GM18517 (cell line): ENCODE data around the gene YIF1A.
"Not testable (repeated sequence)": the region's sequence is repeated elsewhere in the genome, so short reads cannot be mapped to it uniquely, and the experiment has no call there.

Experiments used
- ATAC-seq: cut with Tn5 transposase; IDR thresholded peaks from one replicate; pipeline ENCODE4 v1.9.1; 2021; ENCODE audit warnings: mild to moderate bottlenecking, moderate library complexity; ENCODE audit not compliant: unreplicated experiment

The YIF1A gene

GRCh38 chr11:66272596-66272995 is 16.3 kb downstream of the YIF1A start:
- ATAC-seq, result no peak

GRCh38 chr11:66271816-66272215 is 17.1 kb downstream of the YIF1A start:
- no peak for ATAC-seq

- ATAC-seq, result no peak
Observed at GRCh38 chr11:66268952-66269905, 19.7 kb downstream of the YIF1A start.

DNA sequence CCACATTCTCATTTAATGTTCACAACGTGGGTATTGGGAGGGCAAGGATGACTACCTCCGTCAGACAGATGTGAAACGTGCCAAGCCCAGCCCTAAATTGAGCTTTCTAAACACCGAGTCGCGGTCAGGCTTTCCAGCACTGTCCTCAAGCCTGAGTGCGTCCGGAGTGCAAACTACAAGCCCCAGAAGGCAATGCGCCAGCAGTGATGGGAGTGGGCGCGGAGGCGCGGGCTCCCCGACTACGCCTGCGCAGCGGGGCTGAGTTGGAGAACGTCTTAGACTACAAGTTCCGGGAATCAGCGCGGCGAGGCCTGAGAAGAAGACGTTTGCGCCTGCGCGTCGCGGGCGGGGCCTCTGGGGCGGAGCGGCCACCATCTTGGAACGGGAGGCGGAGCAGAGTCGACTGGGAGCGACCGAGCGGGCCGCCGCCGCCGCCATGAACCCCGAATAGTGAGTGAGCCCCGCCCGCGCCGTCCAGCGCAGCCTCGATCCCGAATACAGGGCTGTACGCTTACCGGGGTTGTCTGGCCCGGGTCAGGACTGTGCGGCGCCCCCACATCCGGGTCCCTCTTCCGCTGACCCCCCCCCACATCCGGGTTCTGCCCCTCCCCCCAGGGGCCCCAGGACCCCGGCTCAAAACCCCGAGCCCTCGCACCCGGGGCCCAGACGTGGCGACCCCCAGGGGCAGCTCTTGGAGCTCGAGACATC is 20.5 kb downstream of the YIF1A start, which contains the start of gene RAB1B:
Gene RAB1B, plus strand, starts transcription at position 396 of the 708 bp plus-strand sequence. Its CDS starts 41 bp downstream, at position 437.
- ATAC-seq, result peak; percentile 85

DNA sequence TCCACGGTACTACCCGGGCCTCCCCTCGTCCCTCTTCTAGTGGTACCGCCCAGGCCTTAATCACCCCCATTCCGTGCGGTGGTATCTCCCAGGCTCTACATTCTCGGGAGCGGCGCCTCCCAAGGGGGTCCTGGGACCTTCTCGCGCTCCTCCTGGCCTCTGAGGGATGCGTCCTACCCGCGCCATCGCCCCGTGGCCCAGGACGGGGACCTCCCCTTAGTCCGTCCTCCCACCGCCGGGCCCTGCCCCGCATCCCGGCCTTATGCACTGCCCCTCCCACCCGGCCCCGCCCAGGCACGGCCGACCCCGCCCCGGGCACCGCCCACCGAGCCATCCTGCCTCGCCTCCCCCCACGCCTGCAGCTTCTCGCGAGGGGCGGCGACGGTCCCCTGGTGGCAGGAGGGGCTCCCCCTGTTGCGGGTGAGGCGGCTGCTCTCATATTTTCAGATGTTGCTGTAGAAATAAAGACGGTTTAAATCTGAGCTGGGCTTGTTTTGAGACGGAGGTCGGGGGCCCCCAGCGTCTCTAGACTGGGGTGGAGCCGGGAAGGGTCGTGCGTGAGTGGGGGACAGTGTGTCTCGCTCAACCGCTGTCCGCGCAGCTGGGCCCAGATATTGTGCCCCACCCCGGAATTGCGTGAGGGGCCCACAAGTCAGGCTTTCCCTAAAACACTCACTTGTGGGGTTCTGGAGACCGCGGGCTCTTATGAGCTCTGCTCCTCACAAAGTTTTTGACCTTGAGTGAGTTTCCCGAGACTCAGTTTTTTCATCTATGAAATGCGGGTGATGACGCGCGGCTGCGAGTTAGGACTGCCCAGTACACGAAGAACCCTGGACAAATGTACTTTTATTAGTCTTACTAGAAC is 21.3 kb downstream of the YIF1A start:
- peak; percentile 34 for ATAC-seq

DNA sequence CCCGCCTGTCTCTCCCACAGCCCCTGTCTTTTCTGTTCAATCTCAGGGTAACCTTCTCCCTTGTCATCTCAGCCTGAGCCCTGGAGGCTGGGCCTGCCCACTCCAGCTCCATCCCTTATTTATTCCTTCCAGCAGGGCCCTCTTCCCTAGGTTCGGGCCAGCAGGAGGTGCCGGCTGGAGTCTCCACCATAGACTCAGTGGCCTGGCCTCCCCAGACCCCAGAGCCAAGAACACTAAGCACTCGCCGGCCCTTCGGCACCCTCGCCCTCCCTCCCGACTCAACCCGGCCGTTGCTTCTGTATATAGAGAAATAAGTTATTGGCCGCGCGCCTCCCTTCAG is 21.9 kb downstream of the YIF1A start:
- ATAC-seq, result no peak

- ATAC-seq, result no peak
Observed at GRCh38 chr11:66266378-66267038, 22.4 kb downstream of the YIF1A start.

DNA sequence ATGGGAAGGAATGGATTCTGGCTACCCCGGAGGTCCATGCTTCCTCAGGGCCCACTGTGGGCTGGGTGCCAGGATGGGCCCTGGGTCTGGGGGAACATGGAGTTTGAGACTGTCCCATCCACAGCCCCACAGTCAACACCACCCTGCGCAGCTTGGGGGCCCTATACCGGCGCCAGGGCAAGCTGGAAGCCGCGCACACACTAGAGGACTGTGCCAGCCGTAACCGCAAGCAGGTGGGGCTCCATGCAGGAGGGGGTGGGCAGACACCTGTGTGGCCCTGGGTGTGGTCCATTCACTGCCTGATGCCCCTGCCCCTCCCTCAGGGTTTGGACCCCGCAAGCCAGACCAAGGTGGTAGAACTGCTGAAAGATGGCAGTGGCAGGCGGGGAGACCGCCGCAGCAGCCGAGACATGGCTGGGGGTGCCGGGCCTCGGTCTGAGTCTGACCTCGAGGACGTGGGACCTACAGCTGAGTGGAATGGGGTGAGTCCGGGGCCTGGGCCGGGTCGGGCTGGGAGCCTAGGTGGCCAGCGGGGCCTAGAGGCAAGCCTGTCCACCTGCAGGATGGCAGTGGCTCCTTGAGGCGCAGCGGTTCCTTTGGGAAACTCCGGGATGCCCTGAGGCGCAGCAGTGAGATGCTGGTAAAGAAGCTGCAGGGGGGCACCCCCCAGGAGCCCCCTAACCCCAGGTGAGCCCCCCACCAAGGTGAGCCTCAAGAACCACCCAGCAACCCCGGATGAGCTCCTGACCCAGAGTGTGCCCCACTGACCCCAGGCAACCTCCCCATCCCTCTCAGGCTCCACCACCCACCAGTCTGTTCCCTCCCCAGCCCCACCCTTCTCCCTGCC is 23.2 kb downstream of the YIF1A start:
- no peak for ATAC-seq

DNA sequence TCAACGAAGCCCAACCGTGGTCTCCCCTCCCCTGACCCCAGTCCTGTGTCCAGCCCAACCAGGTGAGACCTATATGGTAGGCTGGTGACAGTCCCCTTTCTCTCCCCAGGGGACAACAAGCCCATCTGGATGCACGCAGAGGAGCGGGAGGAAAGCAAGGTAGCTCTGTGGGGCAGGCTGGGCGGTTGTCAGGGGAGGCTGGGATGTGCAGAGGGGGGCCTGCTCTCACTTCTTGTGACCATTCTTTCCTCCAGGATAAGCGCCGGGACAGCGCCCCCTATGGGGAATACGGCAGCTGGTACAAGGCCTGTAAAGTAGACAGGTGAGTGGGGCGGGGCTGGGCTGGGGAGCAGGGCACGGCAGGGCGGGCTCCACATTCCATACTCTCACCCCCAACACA is 24.0 kb downstream of the YIF1A start:
- ATAC-seq, result no peak

DNA sequence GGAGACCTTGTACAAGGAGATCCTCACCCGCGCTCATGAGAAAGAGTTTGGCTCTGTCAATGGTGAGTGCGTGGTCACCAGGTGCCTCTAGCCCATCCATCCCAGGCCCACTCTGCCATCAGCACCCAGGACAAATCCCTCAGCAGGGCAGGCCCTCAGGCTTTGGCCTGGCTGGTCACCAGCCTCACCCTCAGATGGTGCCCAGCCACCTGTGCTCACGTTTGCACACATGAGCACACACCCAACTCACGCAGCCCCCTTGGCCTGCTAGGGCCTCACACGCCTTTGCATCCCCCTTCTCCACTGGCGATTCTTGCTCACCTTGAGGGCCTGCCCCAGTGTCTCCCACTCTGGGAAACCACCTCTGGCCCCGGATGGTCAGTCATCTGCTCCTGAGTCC is 24.6 kb downstream of the YIF1A start:
- ATAC-seq, result no peak

- no peak for ATAC-seq
Observed at GRCh38 chr11:66263785-66264184, 25.2 kb downstream of the YIF1A start.

DNA sequence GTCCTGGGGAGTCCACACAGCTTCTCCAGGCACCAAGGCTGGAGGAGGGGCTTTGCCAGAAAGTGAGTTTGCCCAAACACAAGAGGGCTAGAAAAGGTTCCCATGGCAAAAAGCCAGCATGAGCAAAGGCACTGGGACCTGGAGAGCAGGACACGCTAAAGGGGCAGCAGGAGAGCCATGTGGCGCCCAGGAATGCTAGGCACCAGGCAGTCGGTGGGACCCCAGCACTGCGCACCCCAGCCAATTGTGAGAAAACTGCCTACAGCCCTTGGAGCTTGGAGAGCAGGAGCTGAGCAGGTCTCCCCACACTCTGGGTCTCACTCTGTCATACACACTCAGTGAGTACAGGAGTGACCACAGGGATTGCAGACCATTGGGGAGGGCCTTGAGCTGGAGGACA is 25.7 kb downstream of the YIF1A start:
- no peak for ATAC-seq

DNA sequence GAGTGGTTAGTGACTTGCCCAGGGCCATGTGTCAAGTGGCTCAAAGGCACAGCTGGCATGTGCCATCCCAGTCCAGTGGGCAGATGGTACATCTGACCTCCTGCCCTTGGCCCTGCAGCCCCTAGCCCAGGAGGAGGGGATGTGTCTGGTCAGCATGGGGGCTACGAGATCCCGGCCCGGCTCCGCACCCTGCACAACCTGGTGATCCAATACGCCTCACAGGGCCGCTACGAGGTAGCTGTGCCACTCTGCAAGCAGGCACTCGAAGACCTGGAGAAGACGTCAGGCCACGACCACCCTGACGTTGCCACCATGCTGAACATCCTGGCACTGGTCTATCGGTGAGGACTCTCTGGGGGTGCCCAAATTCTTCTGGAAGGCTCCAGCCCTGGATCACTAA is 26.2 kb downstream of the YIF1A start:
- ATAC-seq, result no peak

DNA sequence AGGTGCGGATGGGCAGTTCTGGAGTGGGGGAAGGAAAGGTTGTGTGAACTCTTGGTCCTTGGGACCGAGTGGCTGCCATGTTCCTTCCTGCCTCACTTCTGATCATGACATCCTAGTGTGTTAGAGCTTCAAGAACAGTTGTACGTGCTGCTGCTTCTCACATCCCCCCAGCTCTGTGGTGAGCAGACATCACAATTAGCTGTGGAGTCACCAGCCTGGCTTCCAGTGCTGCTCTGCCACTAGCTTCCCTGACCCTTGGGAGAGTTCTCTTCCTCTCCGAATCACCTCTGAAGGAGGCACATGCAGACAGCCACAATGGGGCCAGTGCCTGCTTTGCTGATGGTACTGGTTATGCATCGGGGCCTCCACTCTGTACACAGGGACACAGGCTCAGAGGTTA is 26.8 kb downstream of the YIF1A start:
- no peak for ATAC-seq

DNA sequence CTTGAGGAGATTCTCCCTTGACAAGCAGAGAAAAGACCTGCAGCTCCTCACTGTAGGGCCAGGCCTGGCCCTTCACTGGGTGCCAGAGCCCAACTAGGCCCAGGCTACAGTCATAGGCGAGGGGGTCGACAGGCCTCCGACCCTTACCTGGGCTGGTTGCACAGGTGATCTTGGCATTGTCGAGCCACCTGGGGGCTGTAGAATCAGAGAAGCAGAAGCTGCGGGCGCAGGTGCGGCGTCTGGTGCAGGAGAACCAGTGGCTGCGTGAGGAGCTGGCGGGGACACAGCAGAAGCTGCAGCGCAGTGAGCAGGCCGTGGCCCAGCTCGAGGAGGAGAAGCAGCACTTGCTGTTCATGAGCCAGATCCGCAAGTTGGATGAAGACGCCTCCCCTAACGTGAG is 27.4 kb downstream of the YIF1A start:
- no peak for ATAC-seq

GRCh38 chr11:66259956-66260355 is 29.0 kb downstream of the YIF1A start:
- ATAC-seq, result no peak

DNA sequence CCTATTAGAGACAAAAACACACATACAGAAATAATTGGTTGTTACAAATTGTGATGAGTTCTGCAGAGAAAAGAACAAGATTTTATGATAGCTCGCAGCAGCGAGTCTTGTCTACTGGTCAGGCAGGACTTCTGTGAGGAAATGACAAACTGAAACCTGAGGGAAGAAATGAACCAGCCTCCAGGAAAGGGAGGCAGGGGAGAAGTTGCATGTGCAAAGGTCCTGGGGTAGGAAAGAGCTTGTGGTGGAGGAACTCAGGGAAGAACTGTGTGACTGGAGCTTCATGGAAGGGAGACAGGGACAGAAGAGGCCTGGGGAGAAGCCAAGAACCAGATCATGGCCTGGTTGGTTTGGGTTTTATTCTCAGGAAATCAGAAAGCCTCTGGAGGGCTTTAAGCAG is 29.7 kb downstream of the YIF1A start:
- ATAC-seq, result no peak

DNA sequence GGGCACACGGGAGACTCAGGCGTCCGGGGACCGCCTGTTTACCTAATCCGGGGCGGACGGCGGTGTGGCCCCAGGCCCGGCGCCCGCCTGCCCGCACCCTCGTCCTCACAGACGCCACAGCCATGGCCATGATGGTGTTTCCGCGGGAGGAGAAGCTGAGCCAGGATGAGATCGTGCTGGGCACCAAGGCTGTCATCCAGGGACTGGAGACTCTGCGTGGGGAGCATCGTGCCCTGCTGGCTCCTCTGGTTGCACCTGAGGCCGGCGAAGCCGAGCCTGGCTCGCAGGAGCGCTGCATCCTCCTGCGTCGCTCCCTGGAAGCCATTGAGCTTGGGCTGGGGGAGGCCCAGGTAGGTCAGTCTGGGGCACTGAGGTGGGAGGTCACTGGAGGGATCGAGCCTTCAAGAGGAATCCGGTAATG is 30.5 kb downstream of the YIF1A start:
- ATAC-seq, result no peak

GRCh38 chr11:66253081-66253480 is 35.9 kb downstream of the YIF1A start:
- not testable (repeated sequence) for ATAC-seq

- no peak for ATAC-seq
Observed at GRCh38 chr11:66251809-66252208, 37.1 kb downstream of the YIF1A start.
